ENCODE data around the gene CBX5.

DNA sequence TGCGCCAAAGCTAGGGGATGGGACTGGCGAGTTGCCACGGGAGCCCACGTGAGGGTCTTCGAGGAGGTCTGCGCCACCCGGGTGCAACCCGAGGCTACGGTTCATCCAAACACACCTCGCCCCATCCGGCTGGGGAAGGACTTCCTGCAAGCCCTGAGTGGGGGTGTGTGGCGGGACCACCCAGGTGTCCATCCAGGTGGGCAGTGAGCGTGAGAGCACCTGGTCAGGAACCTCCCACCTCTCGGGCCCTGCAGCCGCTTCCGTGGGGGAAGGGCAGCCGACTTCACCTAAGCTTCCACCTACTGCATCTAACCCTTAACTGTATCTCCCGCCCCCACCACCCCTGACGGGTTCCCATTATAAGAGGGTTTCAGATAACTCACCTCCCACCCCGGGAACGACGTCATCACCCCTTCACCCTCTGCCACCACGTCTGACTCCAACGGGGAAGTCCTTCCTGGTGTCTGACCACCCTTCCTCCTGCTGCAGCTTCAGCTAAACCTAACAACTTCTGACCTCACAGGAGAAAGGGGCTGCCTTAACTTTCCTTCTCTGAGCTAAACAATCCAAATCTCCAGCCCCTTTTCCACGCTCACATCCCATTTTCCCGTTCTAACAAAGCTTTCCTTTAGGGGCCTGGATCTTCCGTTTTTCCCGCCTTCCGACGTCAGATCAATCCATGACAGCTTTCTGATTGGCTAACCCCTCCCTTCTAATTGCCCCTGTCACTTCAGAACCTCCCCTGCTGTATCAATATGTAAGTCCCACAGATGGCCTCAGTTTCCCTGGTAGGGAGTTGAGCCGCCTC is 63.7 kb downstream of the CBX5 start:
- TF ChIP-seq, protein P1, sequence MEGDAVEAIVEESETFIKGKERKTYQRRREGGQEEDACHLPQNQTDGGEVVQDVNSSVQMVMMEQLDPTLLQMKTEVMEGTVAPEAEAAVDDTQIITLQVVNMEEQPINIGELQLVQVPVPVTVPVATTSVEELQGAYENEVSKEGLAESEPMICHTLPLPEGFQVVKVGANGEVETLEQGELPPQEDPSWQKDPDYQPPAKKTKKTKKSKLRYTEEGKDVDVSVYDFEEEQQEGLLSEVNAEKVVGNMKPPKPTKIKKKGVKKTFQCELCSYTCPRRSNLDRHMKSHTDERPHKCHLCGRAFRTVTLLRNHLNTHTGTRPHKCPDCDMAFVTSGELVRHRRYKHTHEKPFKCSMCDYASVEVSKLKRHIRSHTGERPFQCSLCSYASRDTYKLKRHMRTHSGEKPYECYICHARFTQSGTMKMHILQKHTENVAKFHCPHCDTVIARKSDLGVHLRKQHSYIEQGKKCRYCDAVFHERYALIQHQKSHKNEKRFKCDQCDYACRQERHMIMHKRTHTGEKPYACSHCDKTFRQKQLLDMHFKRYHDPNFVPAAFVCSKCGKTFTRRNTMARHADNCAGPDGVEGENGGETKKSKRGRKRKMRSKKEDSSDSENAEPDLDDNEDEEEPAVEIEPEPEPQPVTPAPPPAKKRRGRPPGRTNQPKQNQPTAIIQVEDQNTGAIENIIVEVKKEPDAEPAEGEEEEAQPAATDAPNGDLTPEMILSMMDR (conservative IDR thresholded peaks at IDR 0.05; ENCODE audit: low read length): no peak
- TF ChIP-seq EZH2phosphoT487 (IDR thresholded peaks at IDR 0.05; ENCODE audit: borderline replicate concordance, low read depth, low read length): no peak
